Neural progenitor cell (in vitro differentiated cells): ENCODE data around the gene SLC2A6. TPM values are rescaled to one million over a fixed set of nuclear protein-coding genes. Genes with fewer than 3 reads are reported as not detected.

ENCODE experiments used
- DNase-seq: peaks from one replicate; pipeline ENCODE4 v3.0.0-alpha.2; 2016; ENCODE audit warnings: low spot score
- H2AFZ ChIP-seq: fragments of 200-600 bp; sonication (generic); replicated peaks from 2 replicates; pipeline ENCODE4 v1.6.1; 2016; ENCODE audit warnings: antibody characterized with exemption
- H3F3A ChIP-seq: fragments of 200-600 bp; sonication (generic); 2 replicates; pipeline ENCODE4 v1.6.1; 2016; ENCODE audit warnings: antibody characterized with exemption, low read depth
- H3K27ac ChIP-seq: fragments of 200-600 bp; sonication (generic); 2 replicates; pipeline ENCODE4 v1.5.1; 2016; ENCODE audit warnings: mild to moderate bottlenecking
- H3K27me3 ChIP-seq: fragments of 200-600 bp; sonication (generic); 2 replicates; pipeline ENCODE4 v1.6.1; 2016; ENCODE audit warnings: mild to moderate bottlenecking, moderate library complexity
- H3K36me3 ChIP-seq: fragments of 200-600 bp; sonication (generic); 2 replicates; pipeline ENCODE4 v1.5.1; 2016
- H3K4me1 ChIP-seq: fragments of 200-600 bp; sonication (generic); 2 replicates; pipeline ENCODE4 v1.6.1; 2016; ENCODE audit warnings: mixed run types
- H3K4me2 ChIP-seq: fragments of 200-600 bp; sonication (generic); 2 replicates; pipeline ENCODE4 v1.6.1; 2016
- H3K4me3 ChIP-seq: fragments of 200-600 bp; sonication (generic); 2 replicates; pipeline ENCODE4 v1.5.1; 2016
- H3K79me2 ChIP-seq: fragments of 200-600 bp; sonication (generic); 2 replicates; pipeline ENCODE4 v1.6.1; 2016; ENCODE audit warnings: low read depth
- H3K9ac ChIP-seq: fragments of 200-600 bp; sonication (generic); 2 replicates; pipeline ENCODE4 v1.6.1; 2016
- H3K9me3 ChIP-seq: fragments of 200-600 bp; sonication (generic); 2 replicates; pipeline ENCODE4 v1.5.1; 2016; ENCODE audit warnings: low read depth
- H4K20me1 ChIP-seq: fragments of 200-600 bp; sonication (generic); 2 replicates; pipeline ENCODE4 v1.6.1; 2016; ENCODE audit warnings: low read depth
- H3K27ac Mint-ChIP-seq: 3 replicates; pipeline ENCODE4 v1.8.0; 2021; ENCODE audit warnings: mixed read lengths
- H3K27me3 Mint-ChIP-seq: 2 replicates; pipeline ENCODE4 v1.8.0; 2022; ENCODE audit warnings: low read depth, mild to moderate bottlenecking, inconsistent platforms, moderate library complexity, mixed read lengths; ENCODE audit not compliant: insufficient read depth
- H3K36me3 Mint-ChIP-seq: 3 replicates; pipeline ENCODE4 v1.8.0; 2021; ENCODE audit warnings: mixed read lengths
- H3K4me1 Mint-ChIP-seq: 3 replicates; pipeline ENCODE4 v1.8.0; 2021; ENCODE audit warnings: mixed read lengths
- H3K4me3 Mint-ChIP-seq: 3 replicates; pipeline ENCODE4 v1.8.0; 2021; ENCODE audit warnings: mild to moderate bottlenecking, moderate library complexity, mixed read lengths
- H3K9me3 Mint-ChIP-seq: 3 replicates; pipeline ENCODE4 v1.8.0; 2020; ENCODE audit warnings: mixed read lengths
- CTCF ChIP-seq: fragments of 200-600 bp; sonication (generic); IDR thresholded peaks from 2 replicates; pipeline ENCODE4 v1.5.1; 2017; ENCODE audit warnings: antibody characterized with exemption, mild to moderate bottlenecking
- EZH2 ChIP-seq: fragments of 200-600 bp; sonication (generic); IDR thresholded peaks from 2 replicates; pipeline ENCODE4 v1.6.1; 2017; ENCODE audit warnings: antibody characterized with exemption, mild to moderate bottlenecking, moderate library complexity
- EZH2phosphoT487 ChIP-seq: fragments of 200-600 bp; sonication (generic); IDR thresholded peaks from 2 replicates; pipeline ENCODE4 v1.6.1; 2017; ENCODE audit warnings: antibody characterized with exemption
- total RNA-seq: library from RNA; depleted of rRNA; stranded (reverse); fragments of >200 nt; gene quantifications from 2 replicates; pipeline ENCODE4 v1.2.3, GENCODE V29; 2015; ENCODE audit warnings: low replicate concordance

The SLC2A6 gene
- total RNA-seq, 1 donor from 2014 or later, result 2.3 TPM

DNA sequence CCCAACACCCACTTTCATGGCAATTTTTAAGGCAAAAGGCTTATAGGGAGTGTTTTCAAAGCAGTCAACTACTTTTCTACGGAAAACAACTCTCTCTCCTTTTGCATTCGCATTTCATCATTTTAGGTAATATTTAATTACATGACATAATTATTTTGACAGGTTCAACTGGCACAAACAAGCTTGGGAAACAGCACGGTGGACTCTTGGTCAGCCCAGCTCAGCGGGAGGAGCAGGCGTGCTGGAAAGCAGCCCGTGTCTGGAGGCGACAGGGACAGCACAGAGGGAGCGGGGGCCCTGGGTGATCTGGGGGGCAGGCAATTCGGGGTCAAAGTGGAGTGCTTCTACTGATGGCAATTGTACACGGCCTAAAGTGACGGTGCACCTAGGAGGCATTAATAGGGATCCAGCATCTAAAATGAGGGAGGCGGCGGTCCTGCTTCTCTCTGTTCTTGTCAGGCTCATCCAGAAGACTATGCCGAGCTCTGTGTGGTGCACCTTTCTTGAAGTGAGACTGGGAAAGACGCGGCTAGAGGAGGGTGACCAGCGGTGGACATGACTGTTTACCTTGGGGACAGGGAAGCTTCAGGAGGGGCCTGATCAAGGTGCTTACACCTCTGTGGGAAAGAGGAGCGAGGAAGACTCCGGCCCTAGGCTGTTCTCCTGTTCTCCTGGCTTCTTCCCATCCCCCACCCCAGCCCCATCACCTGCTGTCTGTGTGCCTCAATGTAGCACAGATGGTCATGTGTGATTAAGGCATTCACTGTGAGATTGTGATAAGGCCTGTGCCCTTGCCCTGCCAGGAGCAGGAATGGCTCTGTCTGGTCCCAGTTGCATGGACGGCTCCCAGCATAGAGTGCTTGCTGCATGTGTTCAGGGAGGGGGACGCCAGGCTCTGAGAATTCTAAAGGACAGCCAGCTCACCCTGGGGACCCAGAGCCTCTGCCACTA lies 42.5 kb upstream of the SLC2A6 start:
- Mint-ChIP-seq H3K27me3 (peaks cover 7% of the 10 kb centered on the region), H3K27ac (peak overlapping the region; percentile 78)

GRCh38 chr9:133520121-133520835 lies 41.4 kb upstream of the SLC2A6 start:
- Histone ChIP-seq H3K27ac (no peak overlapping the region), H3K4me1 (no peaks in the 10 kb centered on the region), H2AFZ (no peak overlapping the region), H3F3A (no peaks in the 10 kb centered on the region), H3K27me3 (no peaks in the 10 kb centered on the region), H3K4me2 (no peak overlapping the region), H3K36me3 (no peaks in the 10 kb centered on the region), H3K79me2 (no peaks in the 10 kb centered on the region), H3K9me3 (no peaks in the 10 kb centered on the region), H4K20me1 (no peaks in the 10 kb centered on the region), H3K9ac (no peak overlapping the region), H3K4me3 (no peak overlapping the region)
- DNase-seq, result no peak
- Mint-ChIP-seq H3K4me3 (no peak overlapping the region), H3K27ac (no peak overlapping the region), H3K4me1 (peaks cover 27% of the 10 kb centered on the region), H3K36me3 (no peaks in the 10 kb centered on the region), H3K9me3 (no peaks in the 10 kb centered on the region), H3K27me3 (peaks cover 10% of the 10 kb centered on the region)
- TF ChIP-seq EZH2phosphoT487 (no peak), CTCF (no peak), EZH2 (no peak)

More for the DNA sequence above, 42.5 kb upstream of the SLC2A6 start:
- H3K27me3 ChIP-seq, result no peaks in the 10 kb centered on the region
- Mint-ChIP-seq H3K4me3 (no peak overlapping the region), H3K9me3 (no peaks in the 10 kb centered on the region), H3K36me3 (no peaks in the 10 kb centered on the region), H3K4me1 (peaks cover 33% of the 10 kb centered on the region)
- DNase-seq, result no peak
- H3K4me1 ChIP-seq, result peaks cover 3% of the 10 kb centered on the region
- H3K4me2 ChIP-seq, result no peak overlapping the region
- H3F3A ChIP-seq, result no peaks in the 10 kb centered on the region
- no peaks in the 10 kb centered on the region for H3K9me3 ChIP-seq
- H2AFZ ChIP-seq, result no peak overlapping the region
- H3K79me2 ChIP-seq, result no peaks in the 10 kb centered on the region
- no peak for TF ChIP-seq EZH2phosphoT487
- TF ChIP-seq EZH2, result no peak
- TF ChIP-seq CTCF, result no peak
- H4K20me1 ChIP-seq, result no peaks in the 10 kb centered on the region
- no peak overlapping the region for H3K9ac ChIP-seq
- H3K36me3 ChIP-seq, result no peaks in the 10 kb centered on the region
- H3K4me3 ChIP-seq, result no peak overlapping the region
- H3K27ac ChIP-seq, result no peak overlapping the region

- Mint-ChIP-seq H3K4me3 (no peak overlapping the region), H3K4me1 (peaks cover 27% of the 10 kb centered on the region), H3K27me3 (peaks cover 10% of the 10 kb centered on the region), H3K27ac (peak overlapping the region; percentile 81), H3K9me3 (no peaks in the 10 kb centered on the region), H3K36me3 (no peaks in the 10 kb centered on the region)
- no peaks in the 10 kb centered on the region for H3K27me3 ChIP-seq
- DNase-seq, result no peak
- H3F3A ChIP-seq, result no peaks in the 10 kb centered on the region
- no peaks in the 10 kb centered on the region for H3K4me1 ChIP-seq
- no peak overlapping the region for H3K27ac ChIP-seq
- H3K4me3 ChIP-seq, result no peak overlapping the region
- TF ChIP-seq CTCF (no peak), EZH2 (no peak), EZH2phosphoT487 (no peak)
- H3K79me2 ChIP-seq, result no peaks in the 10 kb centered on the region
- H3K9me3 ChIP-seq, result no peaks in the 10 kb centered on the region
- H4K20me1 ChIP-seq, result no peaks in the 10 kb centered on the region
- H3K9ac ChIP-seq, result no peak overlapping the region
- H2AFZ ChIP-seq, result no peak overlapping the region
- H3K4me2 ChIP-seq, result no peak overlapping the region
- H3K36me3 ChIP-seq, result no peaks in the 10 kb centered on the region
Measured at GRCh38 chr9:133519693-133520092, 40.8 kb upstream of the SLC2A6 start.
